HepG2 (cell line): ENCODE measurements around the gene HTRA1.

Experiments used
- EZH2 ChIP-seq: conservative IDR thresholded peaks from 2 replicates; pipeline ENCODE4 v1.6.1; 2012; ENCODE audit warnings: mild to moderate bottlenecking, low read depth, low read length, moderate library complexity
- NR2C2 ChIP-seq: sonication (generic); formaldehyde crosslinking; IDR thresholded peaks from 2 replicates; pipeline ENCODE4 v1.4.0; 2020; ENCODE audit warnings: missing genetic modification reagents, mild to moderate bottlenecking, moderate library complexity, borderline replicate concordance
- SP4 ChIP-seq: sonication (generic); formaldehyde crosslinking; IDR thresholded peaks from 2 replicates; pipeline ENCODE4 v1.8.1; 2023; ENCODE audit warnings: mild to moderate bottlenecking, missing genetic modification reagents
- TEAD2 ChIP-seq: sonication (generic); formaldehyde crosslinking; IDR thresholded peaks from 2 replicates; pipeline ENCODE4 v1.9.0; 2021; ENCODE audit warnings: missing genetic modification reagents
- ZNF589 ChIP-seq: sonication (generic); formaldehyde crosslinking; conservative IDR thresholded peaks from 2 replicates; pipeline ENCODE4 v1.8.0; 2022; ENCODE audit warnings: mild to moderate bottlenecking, moderate library complexity, missing genetic modification reagents
- TF ChIP-seq, protein P1 (sequence below), 2 experiments: IDR thresholded peaks; 2 replicates each; pipeline ENCODE4 v1.6.1; 2011 to 2012; ENCODE audit warnings: low read length in 2 of 2, borderline replicate concordance in 1 of 2, low read depth in 1 of 2, mild to moderate bottlenecking in 1 of 2, moderate library complexity in 1 of 2
- TF ChIP-seq, protein P2 (sequence below): sonication (generic); formaldehyde crosslinking; IDR thresholded peaks from 2 replicates; pipeline ENCODE4 v1.5.0; 2020; ENCODE audit warnings: missing genetic modification reagents
- TF ChIP-seq, protein P3 (sequence below): sonication (generic); formaldehyde crosslinking; IDR thresholded peaks from 2 replicates; pipeline ENCODE4 v1.4.0; 2020; ENCODE audit warnings: mild to moderate bottlenecking, missing genetic modification reagents

DNA sequence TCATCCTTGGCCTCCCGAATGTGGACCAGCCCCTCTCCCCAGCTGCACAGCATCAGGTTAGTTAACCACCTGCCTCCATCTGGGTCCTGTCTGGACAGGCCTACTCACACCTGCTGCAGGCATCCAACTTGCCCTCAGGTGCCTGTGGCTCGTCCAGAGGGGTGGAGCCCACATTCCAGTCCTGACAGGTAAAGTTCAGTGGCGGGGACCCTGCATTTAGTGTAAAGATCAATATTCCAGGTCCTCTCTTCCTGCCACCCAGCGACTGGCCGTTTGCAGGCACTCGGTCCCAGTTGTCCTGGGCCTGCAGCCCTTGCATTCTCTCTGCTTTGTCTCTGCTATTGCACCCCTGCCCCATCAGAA is 15.0 kb downstream of the HTRA1 start:
- TF ChIP-seq TEAD2 (CRISPR knock-in tag), result no peak
- no peak for TF ChIP-seq ZNF589 (CRISPR knock-in tag)
- no peak for TF ChIP-seq SP4
- no peak for TF ChIP-seq NR2C2 (CRISPR knock-in tag)
- TF ChIP-seq, protein P1, sequence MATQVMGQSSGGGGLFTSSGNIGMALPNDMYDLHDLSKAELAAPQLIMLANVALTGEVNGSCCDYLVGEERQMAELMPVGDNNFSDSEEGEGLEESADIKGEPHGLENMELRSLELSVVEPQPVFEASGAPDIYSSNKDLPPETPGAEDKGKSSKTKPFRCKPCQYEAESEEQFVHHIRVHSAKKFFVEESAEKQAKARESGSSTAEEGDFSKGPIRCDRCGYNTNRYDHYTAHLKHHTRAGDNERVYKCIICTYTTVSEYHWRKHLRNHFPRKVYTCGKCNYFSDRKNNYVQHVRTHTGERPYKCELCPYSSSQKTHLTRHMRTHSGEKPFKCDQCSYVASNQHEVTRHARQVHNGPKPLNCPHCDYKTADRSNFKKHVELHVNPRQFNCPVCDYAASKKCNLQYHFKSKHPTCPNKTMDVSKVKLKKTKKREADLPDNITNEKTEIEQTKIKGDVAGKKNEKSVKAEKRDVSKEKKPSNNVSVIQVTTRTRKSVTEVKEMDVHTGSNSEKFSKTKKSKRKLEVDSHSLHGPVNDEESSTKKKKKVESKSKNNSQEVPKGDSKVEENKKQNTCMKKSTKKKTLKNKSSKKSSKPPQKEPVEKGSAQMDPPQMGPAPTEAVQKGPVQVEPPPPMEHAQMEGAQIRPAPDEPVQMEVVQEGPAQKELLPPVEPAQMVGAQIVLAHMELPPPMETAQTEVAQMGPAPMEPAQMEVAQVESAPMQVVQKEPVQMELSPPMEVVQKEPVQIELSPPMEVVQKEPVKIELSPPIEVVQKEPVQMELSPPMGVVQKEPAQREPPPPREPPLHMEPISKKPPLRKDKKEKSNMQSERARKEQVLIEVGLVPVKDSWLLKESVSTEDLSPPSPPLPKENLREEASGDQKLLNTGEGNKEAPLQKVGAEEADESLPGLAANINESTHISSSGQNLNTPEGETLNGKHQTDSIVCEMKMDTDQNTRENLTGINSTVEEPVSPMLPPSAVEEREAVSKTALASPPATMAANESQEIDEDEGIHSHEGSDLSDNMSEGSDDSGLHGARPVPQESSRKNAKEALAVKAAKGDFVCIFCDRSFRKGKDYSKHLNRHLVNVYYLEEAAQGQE (IDR thresholded peaks at IDR 0.05; ENCODE audit: borderline replicate concordance in 1 of 2, low read depth in 1 of 2, low read length in 2 of 2), result no peak
- TF ChIP-seq EZH2, result no peak
- TF ChIP-seq, protein P2, sequence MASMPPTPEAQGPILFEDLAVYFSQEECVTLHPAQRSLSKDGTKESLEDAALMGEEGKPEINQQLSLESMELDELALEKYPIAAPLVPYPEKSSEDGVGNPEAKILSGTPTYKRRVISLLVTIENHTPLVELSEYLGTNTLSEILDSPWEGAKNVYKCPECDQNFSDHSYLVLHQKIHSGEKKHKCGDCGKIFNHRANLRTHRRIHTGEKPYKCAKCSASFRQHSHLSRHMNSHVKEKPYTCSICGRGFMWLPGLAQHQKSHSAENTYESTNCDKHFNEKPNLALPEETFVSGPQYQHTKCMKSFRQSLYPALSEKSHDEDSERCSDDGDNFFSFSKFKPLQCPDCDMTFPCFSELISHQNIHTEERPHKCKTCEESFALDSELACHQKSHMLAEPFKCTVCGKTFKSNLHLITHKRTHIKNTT (CRISPR knock-in tag), result no peak
- TF ChIP-seq, protein P3, sequence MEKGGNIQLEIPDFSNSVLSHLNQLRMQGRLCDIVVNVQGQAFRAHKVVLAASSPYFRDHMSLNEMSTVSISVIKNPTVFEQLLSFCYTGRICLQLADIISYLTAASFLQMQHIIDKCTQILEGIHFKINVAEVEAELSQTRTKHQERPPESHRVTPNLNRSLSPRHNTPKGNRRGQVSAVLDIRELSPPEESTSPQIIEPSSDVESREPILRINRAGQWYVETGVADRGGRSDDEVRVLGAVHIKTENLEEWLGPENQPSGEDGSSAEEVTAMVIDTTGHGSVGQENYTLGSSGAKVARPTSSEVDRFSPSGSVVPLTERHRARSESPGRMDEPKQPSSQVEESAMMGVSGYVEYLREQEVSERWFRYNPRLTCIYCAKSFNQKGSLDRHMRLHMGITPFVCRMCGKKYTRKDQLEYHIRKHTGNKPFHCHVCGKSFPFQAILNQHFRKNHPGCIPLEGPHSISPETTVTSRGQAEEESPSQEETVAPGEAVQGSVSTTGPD (CRISPR knock-in tag), result no peak
